Hepatocyte (in vitro differentiated cells): ENCODE data around the gene C6orf47. TPM values are rescaled to one million over a fixed set of nuclear protein-coding genes. Genes with fewer than 3 reads are reported as not detected.

Source experiments
- DNase-seq: peaks from one replicate; pipeline ENCODE4 v3.0.0-alpha.2; 2016; ENCODE audit warnings: low spot score
- H2AFZ ChIP-seq: fragments of 200-600 bp; sonication (generic); 2 replicates; pipeline ENCODE4 v1.6.0; 2016; ENCODE audit warnings: antibody characterized with exemption, mild to moderate bottlenecking
- H3K27ac ChIP-seq: fragments of 200-600 bp; sonication (generic); 2 replicates; pipeline ENCODE4 v1.5.1; 2016; ENCODE audit warnings: mild to moderate bottlenecking
- H3K27me3 ChIP-seq: fragments of 200-600 bp; sonication (generic); 2 replicates; pipeline ENCODE4 v1.6.1; 2016
- H3K36me3 ChIP-seq: fragments of 200-600 bp; sonication (generic); replicated peaks from 2 replicates; pipeline ENCODE4 v1.5.1; 2016; ENCODE audit warnings: low read depth; ENCODE audit not compliant: insufficient read depth
- H3K4me1 ChIP-seq: fragments of 200-600 bp; sonication (generic); 2 replicates; pipeline ENCODE4 v1.5.1; 2016; ENCODE audit warnings: mild to moderate bottlenecking, moderate library complexity; ENCODE audit not compliant: insufficient read depth
- H3K4me2 ChIP-seq: fragments of 200-600 bp; sonication (generic); 2 replicates; pipeline ENCODE4 v1.6.0; 2016
- H3K4me3 ChIP-seq: fragments of 200-600 bp; sonication (generic); 2 replicates; pipeline ENCODE4 v1.5.1; 2016; ENCODE audit warnings: mild to moderate bottlenecking
- H3K79me2 ChIP-seq: fragments of 200-600 bp; sonication (generic); 2 replicates; pipeline ENCODE4 v1.6.0; 2017; ENCODE audit warnings: mild to moderate bottlenecking
- H3K9me2 ChIP-seq: fragments of 200-600 bp; sonication (generic); replicated peaks from 2 replicates; pipeline ENCODE4 v1.6.0; 2017; ENCODE audit warnings: mild to moderate bottlenecking; ENCODE audit not compliant: insufficient read depth
- H3K9me3 ChIP-seq: fragments of 200-600 bp; sonication (generic); 2 replicates; pipeline ENCODE4 v1.5.1; 2016; ENCODE audit warnings: low read depth, mild to moderate bottlenecking
- H4K20me1 ChIP-seq: fragments of 200-600 bp; sonication (generic); 2 replicates; pipeline ENCODE4 v1.6.0; 2016; ENCODE audit warnings: mild to moderate bottlenecking; ENCODE audit not compliant: insufficient read depth, poor library complexity, severe bottlenecking
- CTCF ChIP-seq: fragments of 200-600 bp; sonication (generic); IDR thresholded peaks from 2 replicates; pipeline ENCODE4 v1.5.1; 2016; ENCODE audit warnings: antibody characterized with exemption, mild to moderate bottlenecking; ENCODE audit not compliant: poor library complexity
- EZH2 ChIP-seq: fragments of 200-600 bp; sonication (generic); IDR thresholded peaks from 2 replicates; pipeline ENCODE4 v1.6.1; 2016; ENCODE audit warnings: antibody characterized with exemption, mild to moderate bottlenecking, borderline replicate concordance
- EZH2phosphoT487 ChIP-seq: fragments of 200-600 bp; sonication (generic); IDR thresholded peaks from one replicate; pipeline ENCODE4 v1.6.1; 2018; ENCODE audit warnings: antibody characterized with exemption, mild to moderate bottlenecking, low read depth, moderate library complexity; ENCODE audit not compliant: unreplicated experiment, severe bottlenecking
- WGBS: methylation state at CpG from one replicate; pipeline ENCODE4 v1.1.6; 2016; ENCODE audit warnings: low lambda C conversion rate; ENCODE audit errors: missing lambda C conversion rate; 5-methylcytosine and 5-hydroxymethylcytosine counted together
- polyA plus RNA-seq: library from polyadenylated mRNA; unstranded; fragments of >200 nt; fragmentation: Nextera tagmentation; extraction: Ambion mirVana; gene quantifications from 2 replicates; pipeline ENCODE4 v1.2.1, GENCODE V29; 2016
- total RNA-seq: library from RNA; depleted of rRNA; stranded (reverse); fragments of >200 nt; gene quantifications from 2 replicates; pipeline ENCODE4 v1.2.3, GENCODE V29; 2014

Gene C6orf47
- total and polyA plus RNA-seq, 2 experiments from 2014 or later, result 23.3 to 25.4 TPM

- Histone ChIP-seq H3K4me3 (no peak overlapping the region), H3K36me3 (no peaks in the 10 kb centered on the region), H3K4me1 (peaks cover 11% of the 10 kb centered on the region), H3K27ac (no peak overlapping the region), H3K27me3 (no peaks in the 10 kb centered on the region), H3K9me3 (no peaks in the 10 kb centered on the region), H3K79me2 (peaks cover 12% of the 10 kb centered on the region), H2AFZ (no peak overlapping the region), H4K20me1 (peaks cover 6% of the 10 kb centered on the region), H3K4me2 (no peak overlapping the region), H3K9me2 (no peaks in the 10 kb centered on the region)
- TF ChIP-seq CTCF, result no peak
- no peak for TF ChIP-seq EZH2
- no peak for TF ChIP-seq EZH2phosphoT487
- 88% methylated on average over 2 of the region's 2 CpGs for WGBS
- DNase-seq, result no peak
These were observed 43.6 kb downstream of the C6orf47 start for GRCh38 chr6:31617010-31617409.

- no peak overlapping the region for H3K4me3 ChIP-seq
- H3K4me2 ChIP-seq, result no peak overlapping the region
- no peak overlapping the region for H2AFZ ChIP-seq
- no peaks in the 10 kb centered on the region for H3K36me3 ChIP-seq
- peak; percentile 17 for DNase-seq
- TF ChIP-seq EZH2 (no peak), CTCF (no peak), EZH2phosphoT487 (no peak)
- H3K79me2 ChIP-seq, result no peaks in the 10 kb centered on the region
- no peaks in the 10 kb centered on the region for H3K27me3 ChIP-seq
- no peaks in the 10 kb centered on the region for H4K20me1 ChIP-seq
- 65% methylated on average over 7 of the region's 7 CpGs for WGBS
- peaks cover 11% of the 10 kb centered on the region for H3K4me1 ChIP-seq
- H3K9me2 ChIP-seq, result no peaks in the 10 kb centered on the region
- H3K27ac ChIP-seq, result peak overlapping the region; percentile 76
- no peaks in the 10 kb centered on the region for H3K9me3 ChIP-seq
These were observed 44.8 kb downstream of the C6orf47 start for GRCh38 chr6:31615748-31616147.

GRCh38 chr6:31614684-31615578, 45.6 kb downstream of the C6orf47 start, which contains the start of gene AIF1:
AIF1 (plus strand) TSS chr6:31615234; CDS start chr6:31615330, 96 bp downstream.
- TF ChIP-seq EZH2 (no peak), CTCF (no peak), EZH2phosphoT487 (no peak)
- Histone ChIP-seq H3K79me2 (no peaks in the 10 kb centered on the region), H4K20me1 (no peaks in the 10 kb centered on the region), H3K27ac (peak within 1 kb of the TSS; percentile 76), H3K27me3 (no peaks in the 10 kb centered on the region), H2AFZ (no peak within 1 kb of the TSS), H3K4me1 (peaks cover 11% of the 10 kb centered on the region), H3K36me3 (no peaks in the 10 kb centered on the region), H3K9me3 (no peaks in the 10 kb centered on the region), H3K4me2 (peak within 1 kb of the TSS; percentile 70), H3K9me2 (no peaks in the 10 kb centered on the region), H3K4me3 (no peak within 1 kb of the TSS)
- WGBS, result 61% methylated on average over 6 of the region's 6 CpGs
- peak; percentile 33 for DNase-seq
